ENCODE results near the gene APOBEC3G. TPM values are rescaled to one million over a fixed set of nuclear protein-coding genes. Genes with fewer than 3 reads are reported as not detected.

The APOBEC3G gene
- total and polyA plus RNA-seq, 10 of the 15 experiments (the other 5 are each of a cell fraction or from before 2014, with no cell fraction given): 103 to 232 (median 152) TPM

- intact Hi-C loops (cut with micrococcal nuclease; ENCODE audit: unreplicated experiment) (loop anchor here (10.0 kb wide), 1 partner anchor 359 kb away; no protein-coding TSS in a partner anchor), in situ Hi-C loops (cut with MboI) (loop anchor here (10.0 kb wide), 1 partner anchor 359 kb away; no protein-coding TSS in a partner anchor)
- POLR2A ChIA-PET: interaction anchor here (0.5 kb wide), 1 partner anchor 82 kb away, joined by 4 read pairs; no protein-coding TSS in a partner anchor
- SMC1A ChIA-PET (ENCODE audit: uncharacterized antibody, unreplicated experiment): interaction anchor here (1.1 to 1.2 kb wide), 2 partner anchors 27 to 255 kb away, joined by 3 read pairs; no protein-coding TSS in a partner anchor
- TF ChIP-seq KLF5 (IDR thresholded peaks at IDR 0.05; ENCODE audit: partially characterized antibody) (no peak), SMAD5 (IDR thresholded peaks at IDR 0.05; ENCODE audit: low read depth) (no peak)
- Histone ChIP-seq H3K4me2 (ENCODE audit: control insufficient read depth, insufficient read depth) (no peak overlapping the region), H3K4me3 (no peak overlapping the region), H2AFZ (ENCODE audit: control insufficient read depth, low read depth, low read length) (no peak overlapping the region), H3K9me3 (replicated peaks; ENCODE audit: control insufficient read depth, insufficient read depth, low read length) (no peaks in the 10 kb centered on the region), H3K36me3 (ENCODE audit: control insufficient read depth in 2 of 2, insufficient read depth in 2 of 2, low read length in 1 of 2) (no peaks in the 10 kb centered on the region), H3K27ac (ENCODE audit: control insufficient read depth, insufficient read depth) (no peak overlapping the region), H3K9ac (ENCODE audit: control insufficient read depth, insufficient read depth, low read length) (no peak overlapping the region), H4K20me1 (ENCODE audit: control insufficient read depth, insufficient read depth) (no peaks in the 10 kb centered on the region), H3K79me2 (ENCODE audit: control insufficient read depth, insufficient read depth, low read length) (no peaks in the 10 kb centered on the region), H3K27me3 (replicated peaks in 1 of 2; ENCODE audit: control insufficient read depth in 2 of 2, insufficient read depth in 2 of 2, low read length in 1 of 2) (no peaks in the 10 kb centered on the region), H3K4me1 (ENCODE audit: control insufficient read depth, insufficient read depth, low read length) (no peaks in the 10 kb centered on the region)
- FAIRE-seq (no peak), ATAC-seq (no peak), DNase-seq (ENCODE audit: low read depth, low spot score) (no peak)
- RAD21 ChIA-PET (ENCODE audit: unreplicated experiment): interaction anchor here (0.6 to 1.4 kb wide), 4 partner anchors 121 to 254 kb away, joined by 3 read pairs; no protein-coding TSS in a partner anchor
- 28% methylated on average over 19 of the region's 33 CpGs for WGBS (ENCODE audit: insufficient coverage, insufficient replicate concordance, low lambda C conversion rate, missing lambda C conversion rate)
- no TSS peak for BruUV-seq (replicated peaks)
- CTCF ChIA-PET: interaction anchor here (1.6 to 7.6 kb wide), 4 partner anchors 11 to 254 kb away, joined by 5 to 74 read pairs (median 6); no protein-coding TSS in a partner anchor
These were observed 46.9 kb downstream of the APOBEC3G start for GRCh38 chr22:39123751-39124581.

- H2AFZ ChIP-seq (ENCODE audit: control insufficient read depth, low read depth, low read length): no peak overlapping the region
- no peaks in the 10 kb centered on the region for H3K4me1 ChIP-seq (ENCODE audit: control insufficient read depth, insufficient read depth, low read length)
- ChIA-PET RAD21 (ENCODE audit: unreplicated experiment) (interaction anchor here (0.8 to 1.3 kb wide), 2 partner anchors 191 to 256 kb away, joined by 4 to 5 read pairs; no protein-coding TSS in a partner anchor), POLR2A (interaction anchor here (0.7 to 1.1 kb wide), 5 partner anchors 26 to 355 kb away, joined by 3 to 7 read pairs (median 3); no protein-coding TSS in a partner anchor), SMC1A (ENCODE audit: uncharacterized antibody, unreplicated experiment) (interaction anchor here (0.8 to 1.9 kb wide), 7 partner anchors 10 to 226 kb away, joined by 3 to 5 read pairs (median 4); no protein-coding TSS in a partner anchor), CTCF (interaction anchor here (1.2 to 7.6 kb wide), 5 partner anchors 10 to 256 kb away, joined by 3 to 74 read pairs (median 8); no protein-coding TSS in a partner anchor)
- no peaks in the 10 kb centered on the region for H3K9me3 ChIP-seq (replicated peaks; ENCODE audit: control insufficient read depth, insufficient read depth, low read length)
- no peak overlapping the region for H3K4me2 ChIP-seq (ENCODE audit: control insufficient read depth, insufficient read depth)
- H3K27ac ChIP-seq (ENCODE audit: control insufficient read depth, insufficient read depth): no peak overlapping the region
- no peaks in the 10 kb centered on the region for H3K36me3 ChIP-seq (ENCODE audit: control insufficient read depth in 2 of 2, insufficient read depth in 2 of 2, low read length in 1 of 2)
- BruUV-seq (replicated peaks): no TSS peak
- DNase-seq (ENCODE audit: low read depth, low spot score) (no peak), ATAC-seq (no peak), FAIRE-seq (no peak)
- 49% methylated on average over 5 of the region's 5 CpGs for WGBS (ENCODE audit: insufficient coverage, insufficient replicate concordance, low lambda C conversion rate, missing lambda C conversion rate)
- TF ChIP-seq CTCF (IDR thresholded peaks at IDR 0.05 in 2 of 3, conservative IDR thresholded peaks at IDR 0.05 in 1 of 3; ENCODE audit: control insufficient read depth in 2 of 3, extremely low read depth in 1 of 3, insufficient read depth in 1 of 3, low read depth in 3 of 3, low read length in 3 of 3) (no peak), POU2F2 (IDR thresholded peaks at IDR 0.05; ENCODE audit: borderline replicate concordance, low read depth, low read length) (no peak), RBBP5 (conservative IDR thresholded peaks at IDR 0.05) (no peak), STAT3 (IDR thresholded peaks at IDR 0.05; ENCODE audit: low read depth, low read length) (no peak)
- H4K20me1 ChIP-seq (ENCODE audit: control insufficient read depth, insufficient read depth): no peaks in the 10 kb centered on the region
- no peaks in the 10 kb centered on the region for H3K79me2 ChIP-seq (ENCODE audit: control insufficient read depth, insufficient read depth, low read length)
- intact Hi-C loops (cut with micrococcal nuclease; ENCODE audit: unreplicated experiment) (loop anchor here (10.0 kb wide), 1 partner anchor 361 kb away; no protein-coding TSS in a partner anchor), in situ Hi-C loops (cut with MboI) (loop anchor here (10.0 kb wide), 1 partner anchor 361 kb away; no protein-coding TSS in a partner anchor)
- H3K4me3 ChIP-seq: no peak overlapping the region
- H3K9ac ChIP-seq (ENCODE audit: control insufficient read depth, insufficient read depth, low read length): no peak overlapping the region
- H3K27me3 ChIP-seq (replicated peaks in 1 of 2; ENCODE audit: control insufficient read depth in 2 of 2, insufficient read depth in 2 of 2, low read length in 1 of 2): no peaks in the 10 kb centered on the region
These were observed 48.5 kb downstream of the APOBEC3G start for GRCh38 chr22:39125622-39126021.
